NCI-H526 (cell line): ENCODE results near the gene API5.

Source experiments
- DNase-seq, 2 experiments: peaks; one replicate each; lab custom pipeline; 2025; lab: John Stamatoyannopoulos, UW

API5 gene

DNA sequence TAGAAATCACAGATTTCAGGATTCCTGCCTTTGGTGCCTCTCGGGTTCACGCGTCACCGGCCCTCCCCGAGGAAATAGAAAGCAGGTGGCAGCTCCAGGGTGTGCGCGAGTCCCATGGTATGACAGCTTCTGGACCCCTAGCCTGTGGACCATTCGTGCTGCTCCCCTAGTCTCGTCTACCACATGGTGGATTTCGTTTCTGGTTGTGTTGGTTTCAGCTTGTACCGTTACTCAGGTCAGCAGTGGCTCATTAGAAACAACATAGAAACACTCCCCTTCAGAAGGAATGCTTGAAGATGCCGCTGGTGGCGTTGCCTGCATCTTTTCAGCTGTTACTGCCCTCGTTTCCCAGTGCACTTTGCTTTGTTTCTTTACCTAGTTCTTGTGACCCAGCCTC lies 47.6 kb downstream of the API5 start:
- peak; percentile 18 to 65 for DNase-seq

DNA sequence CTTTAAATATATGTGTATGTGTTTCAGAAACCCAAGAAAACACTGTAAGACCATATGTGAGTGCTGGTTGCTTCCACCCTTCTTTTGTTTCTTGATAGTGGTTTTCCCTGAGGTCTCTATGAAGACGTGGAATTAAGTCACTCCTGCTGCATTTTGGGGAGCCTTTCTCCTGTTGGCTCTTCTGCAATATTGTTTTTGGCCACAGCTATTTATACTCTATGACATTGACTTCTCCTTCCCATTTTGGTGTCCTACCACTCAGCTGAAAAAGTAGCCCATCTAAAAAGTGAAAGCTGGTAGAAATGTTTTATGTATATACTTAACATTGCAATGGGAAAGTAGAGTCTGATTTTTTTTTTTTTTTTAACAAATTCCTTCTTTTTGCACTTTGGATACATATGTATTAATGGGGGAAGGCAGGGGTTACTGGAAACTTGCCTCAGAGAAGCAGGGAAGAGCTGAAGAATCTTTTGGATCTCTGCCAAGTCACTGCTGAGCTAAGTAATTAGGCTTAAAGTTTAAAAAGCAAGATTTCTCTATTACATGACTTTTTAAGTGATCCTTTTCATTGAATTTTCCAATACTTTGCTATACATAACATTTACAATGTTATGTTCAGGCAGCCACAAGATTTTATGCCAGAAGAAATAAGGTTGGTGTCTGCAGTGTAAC lies 48.7 kb downstream of the API5 start:
- DNase-seq = no peak

DNA sequence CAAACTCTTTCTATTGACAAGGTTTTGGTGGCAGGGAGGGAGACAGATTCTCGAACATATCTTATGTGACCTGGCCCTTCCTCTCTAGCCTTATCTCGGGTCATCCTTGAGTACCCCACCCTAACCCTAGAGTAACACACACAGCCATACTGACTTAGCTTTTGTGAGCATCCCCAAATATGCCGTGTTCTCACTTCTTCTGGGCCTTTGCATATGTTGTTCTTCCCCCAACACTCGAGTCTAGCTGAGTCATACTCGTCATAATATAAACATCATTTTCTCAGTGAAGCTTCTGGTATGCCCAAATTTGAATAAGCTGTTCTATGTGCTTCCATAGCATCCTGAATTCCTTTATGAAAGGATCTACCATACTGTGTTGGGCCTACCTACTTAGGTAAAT lies 54.9 kb downstream of the API5 start:
- no peak for DNase-seq

DNA sequence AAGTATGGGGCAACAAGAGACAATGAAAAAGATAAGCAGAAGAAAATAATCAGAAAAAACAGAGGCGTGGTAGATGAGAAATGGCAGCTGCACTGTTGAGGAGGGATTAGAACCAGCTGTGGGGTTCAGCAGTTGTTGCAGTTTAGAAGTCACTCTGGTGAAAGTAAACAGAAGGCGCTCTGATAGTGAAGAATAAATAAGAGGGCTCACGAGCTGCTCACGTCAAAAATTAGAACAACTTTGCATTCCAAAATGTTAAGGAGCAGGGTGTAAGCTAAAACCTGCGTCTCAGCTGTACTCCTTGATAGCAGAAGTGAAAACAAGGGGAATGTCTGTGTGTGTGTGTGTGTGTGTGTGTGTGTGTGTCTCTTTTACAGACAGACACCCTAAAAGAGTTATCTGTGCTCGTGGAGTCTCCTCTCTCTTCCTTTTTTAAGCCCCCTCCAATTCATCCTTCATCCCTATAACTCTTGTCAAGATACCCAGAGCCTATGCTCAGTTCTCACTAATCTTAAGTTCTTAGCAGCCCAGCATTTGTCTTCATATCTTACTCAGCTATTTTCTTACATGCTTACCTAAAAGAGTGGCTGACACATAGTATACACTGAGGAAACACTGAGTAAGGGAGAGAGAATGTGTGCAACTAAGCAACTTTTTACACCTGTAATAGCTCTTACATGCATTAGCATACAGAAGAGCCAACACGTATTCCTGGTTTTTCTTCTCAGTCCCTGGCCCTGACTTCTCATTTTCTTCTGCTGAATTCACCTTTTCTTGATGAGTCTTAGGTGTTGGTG lies 55.8 kb downstream of the API5 start:
- no peak for DNase-seq

DNA sequence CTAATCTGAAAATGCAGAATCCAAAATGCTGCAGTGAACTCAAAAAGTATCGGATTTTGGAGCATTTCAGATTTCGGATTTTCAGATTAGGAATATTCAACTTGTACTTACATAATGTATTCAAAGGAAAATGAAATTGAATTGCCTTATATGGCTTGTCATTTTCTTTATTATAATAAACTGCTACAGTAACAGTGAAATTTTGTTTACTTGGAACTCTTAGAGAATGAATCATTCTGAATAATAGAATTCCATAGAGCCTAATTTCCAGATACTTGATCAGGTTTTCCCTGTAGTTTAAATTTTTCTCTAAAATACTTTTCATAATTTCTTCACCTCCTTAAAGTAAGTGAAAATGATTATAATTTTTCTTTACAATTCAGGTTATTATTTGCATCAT lies 64.3 kb downstream of the API5 start:
- no peak for DNase-seq

DNA sequence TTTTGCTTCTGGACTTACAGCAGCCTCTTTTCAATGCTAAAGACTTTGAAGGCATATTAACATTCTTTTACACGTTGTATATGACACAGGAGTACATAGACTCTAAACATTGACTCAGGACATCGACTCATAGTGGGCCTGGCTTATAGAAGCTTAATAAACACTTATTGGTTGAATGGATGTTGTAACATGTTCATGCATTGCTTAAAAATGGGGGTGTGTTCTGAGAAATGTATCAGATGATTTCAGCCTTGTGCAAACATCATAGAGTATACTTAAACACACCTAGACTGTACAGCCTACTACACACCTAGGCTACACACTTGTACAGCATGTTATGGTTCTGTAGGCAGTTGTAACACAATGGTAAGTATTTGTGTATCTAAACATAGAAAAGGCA lies 64.8 kb downstream of the API5 start:
- DNase-seq = no peak

DNA sequence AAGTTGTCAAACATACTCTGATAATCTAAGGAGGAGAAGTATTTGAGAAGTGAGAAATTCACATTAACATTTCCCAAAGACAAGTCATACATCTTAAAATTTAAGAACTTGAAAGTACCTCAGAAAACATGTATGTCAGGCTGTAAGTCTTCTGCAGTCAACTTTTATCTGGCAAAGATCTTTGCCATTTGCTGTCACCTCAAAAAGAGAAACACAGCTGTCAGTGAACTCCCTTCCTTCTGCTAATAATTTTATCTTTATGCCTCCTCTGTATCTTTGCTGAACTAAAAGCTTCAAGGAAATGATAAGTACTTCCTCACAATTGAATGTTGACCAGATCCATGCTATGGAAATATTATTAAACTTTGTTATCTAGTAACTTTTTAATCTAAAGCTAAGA lies 65.6 kb downstream of the API5 start:
- DNase-seq = no peak

DNA sequence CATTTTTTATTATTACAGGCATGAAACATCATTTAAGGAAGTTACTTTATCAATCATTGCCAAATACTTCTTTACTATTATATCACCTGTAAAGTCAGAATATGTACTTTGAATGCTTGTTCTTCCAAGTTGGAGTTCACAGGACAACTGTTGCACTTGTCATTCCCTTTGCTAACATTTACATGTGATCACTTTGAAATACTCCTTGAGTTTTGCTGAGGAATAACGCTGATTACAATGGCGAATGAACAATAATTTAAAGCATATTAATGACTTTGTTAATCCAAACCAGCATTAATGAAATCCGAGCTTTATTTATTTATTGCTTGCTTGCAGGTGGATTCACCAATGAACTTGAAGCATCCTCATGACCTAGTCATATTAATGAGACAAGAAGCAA lies 67.1 kb downstream of the API5 start:
- no peak for DNase-seq

DNA sequence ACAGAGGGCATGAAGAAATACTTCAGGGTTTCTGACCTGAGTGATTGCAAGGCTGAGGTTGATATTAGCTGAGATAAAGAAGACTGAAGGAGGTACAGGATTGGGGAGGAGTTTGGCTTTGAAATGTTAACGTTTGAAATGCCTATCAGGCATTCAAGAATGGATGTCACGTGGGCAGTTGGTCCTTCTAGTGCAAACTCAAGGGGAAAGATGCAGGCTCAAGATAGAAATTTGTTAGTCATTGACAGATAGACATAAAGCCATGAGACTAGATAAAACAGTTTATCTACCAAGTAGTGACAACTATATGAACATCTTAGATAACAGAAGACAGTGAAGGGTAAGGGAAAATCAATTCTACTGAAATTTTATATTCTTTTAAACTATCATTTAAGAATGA lies 70.0 kb downstream of the API5 start:
- DNase-seq = no peak

DNA sequence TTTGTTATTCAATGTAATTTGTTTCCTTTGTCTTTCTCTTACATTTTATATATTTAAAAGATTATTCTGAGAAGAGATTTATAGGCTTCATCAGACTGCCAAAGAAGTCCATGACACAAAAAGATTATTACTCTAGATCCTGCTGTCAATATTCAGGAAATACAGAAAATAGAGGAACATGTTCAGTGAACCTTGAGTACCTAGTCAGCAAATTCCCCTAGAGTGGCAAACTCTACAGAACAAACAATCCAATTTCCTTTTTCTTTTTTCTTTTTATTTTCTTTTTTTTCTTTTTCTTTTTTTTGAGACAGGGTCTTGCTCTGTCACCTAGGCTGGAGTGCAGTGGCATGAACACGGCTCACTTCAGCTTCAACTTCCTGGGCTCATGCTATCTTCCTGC lies 70.8 kb downstream of the API5 start:
- DNase-seq = no peak

DNA sequence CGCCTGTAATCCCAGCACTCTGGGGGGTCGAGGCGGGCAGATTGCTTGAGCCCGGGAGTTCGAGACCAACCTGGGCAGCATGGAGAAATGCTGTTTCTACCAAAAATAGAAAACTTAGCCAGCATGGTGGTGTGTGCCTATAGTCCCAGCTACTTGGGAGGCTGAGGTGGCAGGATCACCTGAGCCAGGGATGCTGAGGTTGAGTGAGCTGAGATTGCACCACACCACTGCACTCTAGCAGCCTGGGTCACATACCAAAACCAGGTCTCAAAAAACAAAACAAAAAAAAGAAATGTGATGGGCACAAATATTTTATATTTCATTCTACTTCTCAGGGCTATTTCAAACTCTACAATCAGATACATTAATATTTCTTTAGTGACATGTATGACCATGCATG lies 72.6 kb downstream of the API5 start:
- no peak for DNase-seq

DNA sequence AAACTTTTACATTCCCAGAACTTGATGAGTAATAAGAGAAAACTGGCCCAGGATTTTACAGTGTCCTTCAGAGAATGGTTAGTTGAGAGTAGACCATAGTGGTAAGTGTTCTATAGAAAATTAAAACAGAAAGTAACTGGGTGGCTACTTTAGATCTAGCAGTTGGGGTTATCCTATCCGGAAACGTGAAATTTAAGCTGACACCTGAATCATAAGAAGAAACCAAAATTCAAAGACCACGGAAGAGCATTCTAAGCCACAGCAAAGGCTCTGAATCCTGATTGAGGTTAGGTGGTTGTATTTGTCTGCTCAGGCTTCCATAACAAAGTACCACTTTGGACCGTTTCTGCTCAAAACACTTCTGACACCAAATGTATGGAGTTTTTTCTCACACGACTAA lies 80.9 kb downstream of the API5 start:
- no peak for DNase-seq

DNA sequence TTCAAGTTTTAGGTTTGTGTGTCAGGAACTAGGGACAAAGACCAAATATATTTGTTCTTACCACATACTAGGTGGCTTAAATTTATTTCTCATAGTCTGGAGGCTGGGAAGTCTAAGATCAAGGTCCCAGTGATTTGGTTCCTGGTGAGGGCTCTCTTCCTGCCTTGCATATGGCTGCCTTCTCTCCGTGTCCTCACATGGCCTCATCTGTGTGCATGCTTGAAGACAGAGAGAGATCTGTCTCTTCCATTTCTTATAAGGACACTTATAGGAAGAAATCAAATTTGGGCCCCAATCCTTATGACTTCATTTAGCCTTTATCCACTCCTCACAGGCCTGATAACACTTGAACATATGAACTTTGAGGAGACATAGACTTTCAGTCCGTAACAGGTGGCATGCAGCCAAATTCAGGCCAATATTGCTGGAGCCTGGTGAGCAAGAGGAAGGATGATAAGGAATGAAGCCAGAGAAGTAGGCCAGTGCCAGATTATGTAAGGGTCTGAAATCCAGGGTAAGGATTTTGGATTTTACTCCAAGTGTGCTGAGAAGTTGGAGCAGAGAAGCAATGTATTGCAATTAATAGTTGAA lies 82.1 kb downstream of the API5 start:
- DNase-seq = no peak
